HepG2 (cell line): ENCODE data around the gene CDK15.

Source experiments
- MYNN ChIP-seq: sonication (generic); formaldehyde crosslinking; IDR thresholded peaks from 2 replicates; pipeline ENCODE4 v1.4.0; 2020; ENCODE audit warnings: mild to moderate bottlenecking, low read depth, missing genetic modification reagents
- REPIN1 ChIP-seq: sonication (generic); formaldehyde crosslinking; IDR thresholded peaks from 2 replicates; pipeline ENCODE4 v1.8.0; 2022; ENCODE audit warnings: missing genetic modification reagents, low read depth, mild to moderate bottlenecking, borderline replicate concordance
- SIN3A ChIP-seq: IDR thresholded peaks from 2 replicates; pipeline ENCODE4 v1.6.1; 2011; ENCODE audit warnings: low read depth, mild to moderate bottlenecking, control low read depth, low read length, borderline replicate concordance
- U2AF1 ChIP-seq: fragments of 200-400 bp; formaldehyde crosslinking; optimal IDR thresholded peaks from 2 replicates; pipeline ENCODE3; 2017; ENCODE audit warnings: mild to moderate bottlenecking, low read depth, low read length
- ZBTB7A ChIP-seq: sonication (generic); formaldehyde crosslinking; IDR thresholded peaks from 2 replicates; pipeline ENCODE4 v1.8.0; 2022; ENCODE audit warnings: mild to moderate bottlenecking, missing genetic modification reagents
- ZNF274 ChIP-seq: sonication (generic); formaldehyde crosslinking; IDR thresholded peaks from 2 replicates; pipeline ENCODE4 v1.5.1; 2020; ENCODE audit warnings: mild to moderate bottlenecking, missing genetic modification reagents
- ZNF282 ChIP-seq: fragments of 450-650 bp; IDR thresholded peaks from 2 replicates; pipeline ENCODE4 v1.6.1; 2018; ENCODE audit not compliant: partially characterized antibody
- TF ChIP-seq, protein P1 (sequence below): sonication (generic); formaldehyde crosslinking; IDR thresholded peaks from 2 replicates; pipeline ENCODE4 v1.4.0; 2020; ENCODE audit warnings: missing genetic modification reagents, mild to moderate bottlenecking, borderline replicate concordance
- TF ChIP-seq, protein P2 (sequence below): IDR thresholded peaks from 2 replicates; pipeline ENCODE4 v1.6.1; 2012; ENCODE audit warnings: inconsistent platforms
- TF ChIP-seq, protein P3 (sequence below): sonication (generic); formaldehyde crosslinking; IDR thresholded peaks from 2 replicates; pipeline ENCODE4 v1.4.0; 2020; ENCODE audit warnings: missing genetic modification reagents

DNA sequence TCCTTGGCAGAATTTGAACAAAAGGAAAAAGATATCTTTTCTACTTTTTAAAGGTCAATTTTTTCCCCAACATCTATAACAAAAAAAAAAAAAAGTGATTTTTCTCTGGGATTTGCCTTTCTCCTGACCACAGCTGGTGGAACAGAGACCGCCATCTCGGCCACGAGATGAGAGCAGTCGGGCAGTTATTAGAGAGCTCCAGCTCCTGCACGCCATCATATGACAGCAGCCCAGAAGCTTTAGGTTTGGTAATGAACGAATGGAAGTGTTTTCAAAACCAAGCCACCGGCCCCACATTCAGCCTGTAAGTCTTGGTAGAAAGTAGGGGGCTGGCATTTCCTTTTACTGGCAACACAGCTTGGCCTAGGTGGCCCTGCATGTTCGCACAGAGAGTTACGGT lies 132.4 kb downstream of the CDK15 start:
- TF ChIP-seq REPIN1 (CRISPR knock-in tag) (no peak), U2AF1 (no peak), SIN3A (no peak), MYNN (CRISPR knock-in tag) (no peak), ZBTB7A (CRISPR knock-in tag) (no peak), ZNF274 (CRISPR knock-in tag) (no peak), ZNF282 (no peak)
- TF ChIP-seq, protein P1, sequence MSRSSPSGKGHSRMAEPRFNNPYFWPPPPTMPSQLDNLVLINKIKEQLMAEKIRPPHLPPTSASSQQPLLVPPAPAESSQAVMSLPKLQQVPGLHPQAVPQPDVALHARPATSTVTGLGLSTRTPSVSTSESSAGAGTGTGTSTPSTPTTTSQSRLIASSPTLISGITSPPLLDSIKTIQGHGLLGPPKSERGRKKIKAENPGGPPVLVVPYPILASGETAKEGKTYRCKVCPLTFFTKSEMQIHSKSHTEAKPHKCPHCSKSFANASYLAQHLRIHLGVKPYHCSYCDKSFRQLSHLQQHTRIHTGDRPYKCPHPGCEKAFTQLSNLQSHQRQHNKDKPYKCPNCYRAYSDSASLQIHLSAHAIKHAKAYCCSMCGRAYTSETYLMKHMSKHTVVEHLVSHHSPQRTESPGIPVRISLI (CRISPR knock-in tag) = no peak
- TF ChIP-seq, protein P2, sequence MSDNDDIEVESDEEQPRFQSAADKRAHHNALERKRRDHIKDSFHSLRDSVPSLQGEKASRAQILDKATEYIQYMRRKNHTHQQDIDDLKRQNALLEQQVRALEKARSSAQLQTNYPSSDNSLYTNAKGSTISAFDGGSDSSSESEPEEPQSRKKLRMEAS = no peak
- TF ChIP-seq, protein P3, sequence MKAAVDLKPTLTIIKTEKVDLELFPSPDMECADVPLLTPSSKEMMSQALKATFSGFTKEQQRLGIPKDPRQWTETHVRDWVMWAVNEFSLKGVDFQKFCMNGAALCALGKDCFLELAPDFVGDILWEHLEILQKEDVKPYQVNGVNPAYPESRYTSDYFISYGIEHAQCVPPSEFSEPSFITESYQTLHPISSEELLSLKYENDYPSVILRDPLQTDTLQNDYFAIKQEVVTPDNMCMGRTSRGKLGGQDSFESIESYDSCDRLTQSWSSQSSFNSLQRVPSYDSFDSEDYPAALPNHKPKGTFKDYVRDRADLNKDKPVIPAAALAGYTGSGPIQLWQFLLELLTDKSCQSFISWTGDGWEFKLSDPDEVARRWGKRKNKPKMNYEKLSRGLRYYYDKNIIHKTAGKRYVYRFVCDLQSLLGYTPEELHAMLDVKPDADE (CRISPR knock-in tag) = no peak
